Measurements from ENCODE around the gene PKD1L1.

DNA sequence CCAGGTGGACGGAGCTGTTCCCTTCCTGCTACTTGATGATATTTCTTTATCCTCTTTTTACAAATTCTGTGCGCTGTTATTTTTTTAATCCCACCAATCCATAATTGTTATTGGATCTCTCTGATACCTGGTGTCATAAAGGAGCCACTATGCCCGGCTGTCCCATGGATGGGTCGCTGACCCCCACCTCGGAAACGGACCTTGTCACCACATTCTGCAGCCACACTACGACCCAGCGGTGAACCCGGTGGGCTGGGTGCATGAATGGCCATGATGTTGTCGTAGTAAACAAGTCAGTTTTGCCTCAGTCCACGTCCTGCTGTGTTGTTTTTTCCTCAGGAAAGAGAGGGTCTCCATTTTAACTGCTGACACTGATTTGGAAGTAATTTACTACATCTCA is 112.2 kb downstream of the PKD1L1 start:
- TF ChIP-seq, protein P1, sequence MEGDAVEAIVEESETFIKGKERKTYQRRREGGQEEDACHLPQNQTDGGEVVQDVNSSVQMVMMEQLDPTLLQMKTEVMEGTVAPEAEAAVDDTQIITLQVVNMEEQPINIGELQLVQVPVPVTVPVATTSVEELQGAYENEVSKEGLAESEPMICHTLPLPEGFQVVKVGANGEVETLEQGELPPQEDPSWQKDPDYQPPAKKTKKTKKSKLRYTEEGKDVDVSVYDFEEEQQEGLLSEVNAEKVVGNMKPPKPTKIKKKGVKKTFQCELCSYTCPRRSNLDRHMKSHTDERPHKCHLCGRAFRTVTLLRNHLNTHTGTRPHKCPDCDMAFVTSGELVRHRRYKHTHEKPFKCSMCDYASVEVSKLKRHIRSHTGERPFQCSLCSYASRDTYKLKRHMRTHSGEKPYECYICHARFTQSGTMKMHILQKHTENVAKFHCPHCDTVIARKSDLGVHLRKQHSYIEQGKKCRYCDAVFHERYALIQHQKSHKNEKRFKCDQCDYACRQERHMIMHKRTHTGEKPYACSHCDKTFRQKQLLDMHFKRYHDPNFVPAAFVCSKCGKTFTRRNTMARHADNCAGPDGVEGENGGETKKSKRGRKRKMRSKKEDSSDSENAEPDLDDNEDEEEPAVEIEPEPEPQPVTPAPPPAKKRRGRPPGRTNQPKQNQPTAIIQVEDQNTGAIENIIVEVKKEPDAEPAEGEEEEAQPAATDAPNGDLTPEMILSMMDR (conservative IDR thresholded peaks at IDR 0.05; ENCODE audit: low read depth, low read length) = no peak
- TF ChIP-seq EZH2 (IDR thresholded peaks at IDR 0.05; ENCODE audit: borderline replicate concordance, low read depth, low read length, poor library complexity, severe bottlenecking) = no peak
